Activated CD4-positive, alpha-beta T cell treated with anti-CD3 and anti-CD28 coated beads for 24 hours (primary cell): ENCODE results near the gene RABAC1.

Experiments used
- DNase-seq, 2 donors: peaks; one replicate each; pipeline ENCODE4 v3.0.0-alpha.2; 2020; ENCODE audit warnings: low read depth in 2 of 2

RABAC1 gene

GRCh38 chr19:41990028-41990427, 30.9 kb upstream of the RABAC1 start:
- no peak for DNase-seq

- DNase-seq, result no peak
Observed at GRCh38 chr19:41988947-41989346, 29.8 kb upstream of the RABAC1 start.

GRCh38 chr19:41987141-41987860, 28.2 kb upstream of the RABAC1 start:
- no peak for DNase-seq

- no peak for DNase-seq
Observed at GRCh38 chr19:41984961-41985360, 25.8 kb upstream of the RABAC1 start.

- no peak for DNase-seq
Observed at GRCh38 chr19:41981724-41982123, 22.6 kb upstream of the RABAC1 start.

- DNase-seq, result no peak
Observed at GRCh38 chr19:41978470-41978869, 19.3 kb upstream of the RABAC1 start.

GRCh38 chr19:41977916-41978315, 18.8 kb upstream of the RABAC1 start:
- DNase-seq, result no peak

GRCh38 chr19:41974652-41975051, 15.5 kb upstream of the RABAC1 start:
- DNase-seq, result no peak

- DNase-seq, result no peak
Observed at GRCh38 chr19:41971363-41971762, 12.2 kb upstream of the RABAC1 start.

GRCh38 chr19:41969772-41970458, 10.8 kb upstream of the RABAC1 start:
- DNase-seq, result no peak

- no peak for DNase-seq
Observed at GRCh38 chr19:41968751-41969595, 9.9 kb upstream of the RABAC1 start.

GRCh38 chr19:41967054-41967783, 8.1 kb upstream of the RABAC1 start:
- DNase-seq, result no peak

GRCh38 chr19:41965106-41965505, 6.0 kb upstream of the RABAC1 start:
- DNase-seq, result no peak

- DNase-seq, result no peak
Observed at GRCh38 chr19:41960973-41961372, 1.9 kb upstream of the RABAC1 start.

GRCh38 chr19:41958367-41959055, 610 bp downstream of the RABAC1 start:
- peak; percentile 79 to 80 for DNase-seq

- DNase-seq, result no peak
Observed at GRCh38 chr19:41957838-41958366, 1.2 kb downstream of the RABAC1 start.

- no peak for DNase-seq
Observed at GRCh38 chr19:41957161-41957837, 1.8 kb downstream of the RABAC1 start.

GRCh38 chr19:41956621-41957020, 2.5 kb downstream of the RABAC1 start:
- no peak for DNase-seq

GRCh38 chr19:41955521-41955920, 3.6 kb downstream of the RABAC1 start:
- no peak for DNase-seq

- DNase-seq, result peak; percentile 90 to 93
Observed at GRCh38 chr19:41951686-41952172, 7.4 kb downstream of the RABAC1 start.
